ENCODE results near the gene KLHL29.

GRCh38 chr2:23453836-23454460, 69.0 kb downstream of the KLHL29 start:
- TF ChIP-seq CTCF (IDR thresholded peaks at IDR 0.05; ENCODE audit: borderline replicate concordance, extremely low read depth, low read length, poor library complexity, severe bottlenecking) (no peak), EZH2 (IDR thresholded peaks at IDR 0.05; ENCODE audit: borderline replicate concordance, low read depth, low read length, severe bottlenecking) (no peak)

Data from DND-41 (cell line).